K562 (cell line): ENCODE data around the gene CTNNA3. TPM values are rescaled to one million over a fixed set of nuclear protein-coding genes. Genes with fewer than 3 reads are reported as not detected.
A peak's percentile ranks its signal among the peaks of the same experiment; 100 is the strongest.

Experiments used
- CEBPG ChIP-seq, 3 experiments: fragments of 200-800 bp in 1 of 3; sonication (Bioruptor generic) in 1 of 3; sonication (generic) in 1 of 3; formaldehyde crosslinking in 1 of 3; IDR thresholded peaks in 2 of 3; conservative IDR thresholded peaks in 1 of 3; 2 replicates each; pipeline versions ENCODE4 v1.6.1 to v1.8.0; 2016 to 2022; ENCODE audit warnings: missing compliant biosample characterization in 2 of 3, missing genetic modification characterization in 2 of 3, mild to moderate bottlenecking in 1 of 3, missing genetic modification reagents in 1 of 3
- ELK1 ChIP-seq: sonication (generic); formaldehyde crosslinking; IDR thresholded peaks from 2 replicates; pipeline ENCODE4 v1.8.1; 2022; ENCODE audit warnings: missing genetic modification reagents
- ETV1 ChIP-seq: fragments of 450-650 bp; conservative IDR thresholded peaks from 2 replicates; pipeline ENCODE4 v1.6.1; 2016; ENCODE audit warnings: missing genetic modification characterization, control low read depth, low read depth, missing compliant biosample characterization
- HNRNPLL ChIP-seq: fragments of 200-400 bp; formaldehyde crosslinking; IDR thresholded peaks from 2 replicates; pipeline ENCODE4 v1.6.1; 2017; ENCODE audit warnings: low read length, low read depth, mild to moderate bottlenecking; ENCODE audit not compliant: poor library complexity, severe bottlenecking
- NRF1 ChIP-seq, 2 experiments: fragments of 450-650 bp; IDR thresholded peaks in 1 of 2; conservative IDR thresholded peaks in 1 of 2; 2 replicates each; pipeline ENCODE4 v1.6.1; 2014; ENCODE audit warnings: mild to moderate bottlenecking in 2 of 2
- RB1 ChIP-seq: fragments of 450-650 bp; IDR thresholded peaks from 2 replicates; pipeline ENCODE4 v1.6.1; 2017; ENCODE audit warnings: low read depth, mild to moderate bottlenecking
- TCF7 ChIP-seq: sonication (generic); IDR thresholded peaks from 2 replicates; pipeline ENCODE4 v1.6.1; 2016; ENCODE audit warnings: antibody characterized with exemption, borderline replicate concordance
- ZNF318 ChIP-seq, 2 experiments: fragments of 450-650 bp; IDR thresholded peaks; 2 replicates each; pipeline ENCODE4 v1.6.1; 2016; ENCODE audit warnings: mild to moderate bottlenecking in 2 of 2, borderline replicate concordance in 1 of 2, low read depth in 1 of 2, moderate library complexity in 1 of 2
- ZNF354B ChIP-seq: fragments of 250-450 bp; sonication (Bioruptor Pico); IDR thresholded peaks from 2 replicates; pipeline ENCODE4 v1.4.0; 2020
- polyA plus RNA-seq, 8 experiments: library from polyadenylated mRNA; depleted of rRNA in 4 of 8; stranded (reverse) in 5 of 8; unstranded in 3 of 8; fragments of >200 nt; fragmentation: Nextera tagmentation in 2 of 8; fragmentation: Illumina TruSeq in 1 of 8; extraction: Ambion mirVana in 2 of 8; extraction: Trizol in 1 of 8; gene quantifications; 2 replicates each; pipeline versions ENCODE4 v1.2.1 to v1.2.3, GENCODE V29; 2011 to 2014; ENCODE audit warnings: inconsistent platforms in 1 of 8, missing spikeins in 1 of 8
- total RNA-seq, 7 experiments: library from RNA; depleted of rRNA in 6 of 7; stranded (reverse); fragments of >200 nt in 6 of 7; fragmentation: Illumina TruSeq in 2 of 7; extraction: Trizol in 2 of 7; gene quantifications; 2 replicates each; pipeline versions ENCODE4 v1.2.1 to v1.2.3, GENCODE V29; 2011 to 2021; ENCODE audit warnings: low replicate concordance in 1 of 7
- TF ChIP-seq, protein P1 (sequence below): fragments of 250-450 bp; sonication (Bioruptor Pico); IDR thresholded peaks from 2 replicates; pipeline ENCODE4 v1.8.0; 2022; ENCODE audit warnings: inconsistent platforms

Gene CTNNA3
- total and polyA plus RNA-seq, 9 of the 15 experiments (the other 6 are each of a cell fraction or from before 2014, with no cell fraction given): 0.04 TPM; not detected in 8

DNA sequence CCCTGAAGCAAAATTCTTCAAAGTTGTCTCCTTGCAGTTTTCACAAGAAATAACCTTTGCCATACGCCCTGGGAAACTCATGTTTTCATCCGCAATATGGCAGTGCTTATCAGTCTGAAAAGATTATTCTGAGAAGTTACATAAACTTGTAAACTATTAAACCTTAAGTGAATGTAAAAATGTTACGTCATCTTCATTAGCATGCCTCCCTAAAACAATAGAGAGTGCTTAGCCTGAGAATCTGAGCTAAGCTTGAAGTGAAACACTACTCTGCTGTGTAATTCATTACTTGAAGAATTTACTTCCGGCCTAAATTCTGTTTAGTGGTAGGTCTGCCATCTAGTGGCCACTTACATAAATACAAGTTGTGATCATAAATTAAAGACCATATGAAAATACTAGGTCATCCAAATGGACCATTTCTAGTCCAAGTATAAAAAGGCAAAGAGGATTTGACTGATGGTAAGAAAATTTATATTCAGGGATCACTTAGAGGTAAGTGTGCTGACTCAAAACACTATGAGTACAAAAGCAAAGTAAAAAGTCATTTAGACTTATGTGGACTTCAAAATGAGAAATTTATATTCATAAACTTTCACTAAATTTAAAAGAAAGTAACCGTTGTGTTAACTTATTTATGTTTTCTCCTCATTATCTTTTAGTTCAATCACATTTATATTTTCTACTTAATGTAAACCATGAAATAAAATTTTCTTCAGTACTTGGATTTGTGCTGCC, 1515.2 kb downstream of the CTNNA3 start (continued):
- TF ChIP-seq ELK1 (CRISPR knock-in tag) (no peak), ZNF354B (CRISPR knock-in tag) (no peak), HNRNPLL (no peak), CEBPG (CRISPR knock-in tag; IDR thresholded peaks at IDR 0.05) (no peak), CEBPG (tag; conservative IDR thresholded peaks at IDR 0.05 in 1 of 2, IDR thresholded peaks at IDR 0.05 in 1 of 2) (peak in 1 of 2 experiments; percentile 60; a peak in 1 of 4 replicates), ETV1 (peak; percentile 81), ZNF318 (IDR thresholded peaks at IDR 0.05; ENCODE audit: borderline replicate concordance in 1 of 2, low read depth in 1 of 2) (no peak), RB1 (no peak), NRF1 (conservative IDR thresholded peaks at IDR 0.05 in 1 of 2, IDR thresholded peaks at IDR 0.05 in 1 of 2) (no peak), TCF7 (no peak)
- TF ChIP-seq, protein P1, sequence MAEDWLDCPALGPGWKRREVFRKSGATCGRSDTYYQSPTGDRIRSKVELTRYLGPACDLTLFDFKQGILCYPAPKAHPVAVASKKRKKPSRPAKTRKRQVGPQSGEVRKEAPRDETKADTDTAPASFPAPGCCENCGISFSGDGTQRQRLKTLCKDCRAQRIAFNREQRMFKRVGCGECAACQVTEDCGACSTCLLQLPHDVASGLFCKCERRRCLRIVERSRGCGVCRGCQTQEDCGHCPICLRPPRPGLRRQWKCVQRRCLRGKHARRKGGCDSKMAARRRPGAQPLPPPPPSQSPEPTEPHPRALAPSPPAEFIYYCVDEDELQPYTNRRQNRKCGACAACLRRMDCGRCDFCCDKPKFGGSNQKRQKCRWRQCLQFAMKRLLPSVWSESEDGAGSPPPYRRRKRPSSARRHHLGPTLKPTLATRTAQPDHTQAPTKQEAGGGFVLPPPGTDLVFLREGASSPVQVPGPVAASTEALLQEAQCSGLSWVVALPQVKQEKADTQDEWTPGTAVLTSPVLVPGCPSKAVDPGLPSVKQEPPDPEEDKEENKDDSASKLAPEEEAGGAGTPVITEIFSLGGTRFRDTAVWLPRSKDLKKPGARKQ (CRISPR knock-in tag): no peak
